Effector memory CD4-positive, alpha-beta T cell (primary cell): ENCODE measurements around the gene HMCN2.
A peak's percentile ranks its signal among the peaks of the same experiment; 100 is the strongest.

Experiments
- DNase-seq, 3 donors: peaks; one replicate each; pipeline ENCODE4 v3.0.0-alpha.2; 2020
- H3K27ac ChIP-seq: 2 replicates; pipeline ENCODE4 v1.7.0; 2013; ENCODE audit warnings: mild to moderate bottlenecking, low read length, moderate library complexity; ENCODE audit not compliant: insufficient read depth, poor library complexity, severe bottlenecking
- H3K27me3 ChIP-seq: replicated peaks from 2 replicates; pipeline ENCODE4 v1.7.0; 2013; ENCODE audit warnings: mild to moderate bottlenecking, low read length; ENCODE audit not compliant: insufficient read depth, control insufficient read depth, poor library complexity, severe bottlenecking
- H3K36me3 ChIP-seq: 2 replicates; pipeline ENCODE4 v1.7.0; 2013; ENCODE audit warnings: mild to moderate bottlenecking, low read length, moderate library complexity; ENCODE audit not compliant: control insufficient read depth, insufficient read depth
- H3K4me1 ChIP-seq: 2 replicates; pipeline ENCODE4 v1.7.0; 2013; ENCODE audit warnings: low read length, mild to moderate bottlenecking; ENCODE audit not compliant: control insufficient read depth, insufficient read depth, poor library complexity, severe bottlenecking
- H3K4me3 ChIP-seq: 2 replicates; pipeline ENCODE4 v1.7.0; 2013; ENCODE audit warnings: low read length, low read depth, mild to moderate bottlenecking; ENCODE audit not compliant: insufficient read depth, poor library complexity, severe bottlenecking
- H3K9me3 ChIP-seq: 2 replicates; pipeline ENCODE4 v1.7.0; 2013; ENCODE audit warnings: mild to moderate bottlenecking, low read length, moderate library complexity; ENCODE audit not compliant: control insufficient read depth

Gene HMCN2

GRCh38 chr9:130239363-130239695 lies 26.2 kb upstream of the HMCN2 start:
- Histone ChIP-seq H3K27ac (no peak overlapping the region), H3K36me3 (no peaks in the 10 kb centered on the region), H3K4me1 (peaks cover 31% of the 10 kb centered on the region), H3K4me3 (no peak overlapping the region), H3K27me3 (no peaks in the 10 kb centered on the region), H3K9me3 (no peaks in the 10 kb centered on the region)
- DNase-seq: no peak

DNA sequence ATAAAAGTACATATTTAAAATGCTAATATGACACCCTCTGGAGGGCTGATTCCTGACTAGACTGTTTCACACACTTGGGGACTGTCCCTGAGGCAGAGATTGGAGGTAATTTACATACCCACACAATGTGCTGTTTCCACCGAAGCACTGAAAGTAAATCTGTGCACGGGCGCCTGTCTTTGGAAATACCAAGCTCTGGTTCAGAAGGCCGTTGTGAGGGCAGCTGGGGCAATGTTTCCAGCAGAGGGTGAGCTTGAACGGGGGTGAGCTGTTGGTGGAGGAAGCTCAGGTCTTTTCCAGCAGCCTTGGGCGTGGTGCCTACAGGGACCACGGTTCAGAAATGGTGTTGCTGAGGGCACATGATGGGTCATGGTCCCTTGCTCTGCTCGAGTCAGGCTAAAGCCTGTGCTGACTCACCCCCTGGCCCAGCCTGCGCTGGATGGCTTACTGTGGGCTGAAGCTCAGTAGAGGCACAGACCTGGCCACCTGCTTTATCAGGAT lies 25.8 kb upstream of the HMCN2 start:
- Histone ChIP-seq H3K4me3 (no peak overlapping the region), H3K36me3 (no peaks in the 10 kb centered on the region), H3K27me3 (no peaks in the 10 kb centered on the region), H3K4me1 (peaks cover 31% of the 10 kb centered on the region), H3K27ac (peak overlapping the region; percentile 2), H3K9me3 (no peaks in the 10 kb centered on the region)
- DNase-seq: no peak

DNA sequence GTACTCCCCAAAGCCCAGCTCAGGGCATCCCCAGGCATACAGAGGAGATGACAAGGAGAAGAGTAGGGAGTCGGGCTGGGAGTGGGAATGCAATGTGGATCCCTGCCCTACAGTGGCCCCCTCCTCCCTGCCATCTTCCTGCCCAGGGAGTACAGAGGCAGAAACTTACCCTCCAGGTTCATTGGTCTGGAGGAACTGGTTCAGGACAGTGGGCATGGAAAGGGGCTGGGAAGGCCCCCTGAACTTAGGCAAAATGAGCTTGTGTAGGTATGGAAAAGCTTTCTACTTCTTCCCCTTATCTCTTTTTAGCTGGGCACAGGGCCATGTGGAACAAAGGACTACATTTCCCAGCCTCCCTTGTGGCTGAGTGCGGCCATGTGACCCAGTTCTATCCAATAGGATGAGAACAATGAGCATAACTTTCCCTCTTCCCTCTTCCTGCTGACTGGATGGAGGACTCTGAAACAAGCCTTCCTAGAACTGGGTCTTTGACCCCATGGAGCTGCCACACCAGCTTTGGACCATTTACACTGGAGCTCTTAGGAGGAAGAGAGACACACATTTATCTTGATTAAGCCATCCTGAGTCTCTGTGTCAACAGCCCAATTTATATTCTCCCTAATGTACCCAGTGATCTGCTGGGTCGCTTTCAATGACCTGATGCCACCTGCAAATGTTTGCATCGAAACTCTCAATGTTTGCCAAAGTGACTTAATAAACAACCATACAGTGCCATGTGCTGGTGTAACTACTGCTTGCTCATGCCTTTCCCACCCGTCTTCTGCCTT lies 25.0 kb upstream of the HMCN2 start:
- DNase-seq: peak in 1 of 3 donors; percentile 21
- H3K9me3 ChIP-seq: no peaks in the 10 kb centered on the region
- H3K27me3 ChIP-seq: no peaks in the 10 kb centered on the region
- peaks cover 31% of the 10 kb centered on the region for H3K4me1 ChIP-seq
- no peak overlapping the region for H3K27ac ChIP-seq
- H3K36me3 ChIP-seq: no peaks in the 10 kb centered on the region
- no peak overlapping the region for H3K4me3 ChIP-seq

- Histone ChIP-seq H3K36me3 (no peaks in the 10 kb centered on the region), H3K4me3 (no peak overlapping the region), H3K27ac (no peak overlapping the region), H3K4me1 (peaks cover 25% of the 10 kb centered on the region), H3K9me3 (no peaks in the 10 kb centered on the region), H3K27me3 (no peaks in the 10 kb centered on the region)
- DNase-seq: no peak
These were observed 24.4 kb upstream of the HMCN2 start for GRCh38 chr9:130241198-130241535.

DNA sequence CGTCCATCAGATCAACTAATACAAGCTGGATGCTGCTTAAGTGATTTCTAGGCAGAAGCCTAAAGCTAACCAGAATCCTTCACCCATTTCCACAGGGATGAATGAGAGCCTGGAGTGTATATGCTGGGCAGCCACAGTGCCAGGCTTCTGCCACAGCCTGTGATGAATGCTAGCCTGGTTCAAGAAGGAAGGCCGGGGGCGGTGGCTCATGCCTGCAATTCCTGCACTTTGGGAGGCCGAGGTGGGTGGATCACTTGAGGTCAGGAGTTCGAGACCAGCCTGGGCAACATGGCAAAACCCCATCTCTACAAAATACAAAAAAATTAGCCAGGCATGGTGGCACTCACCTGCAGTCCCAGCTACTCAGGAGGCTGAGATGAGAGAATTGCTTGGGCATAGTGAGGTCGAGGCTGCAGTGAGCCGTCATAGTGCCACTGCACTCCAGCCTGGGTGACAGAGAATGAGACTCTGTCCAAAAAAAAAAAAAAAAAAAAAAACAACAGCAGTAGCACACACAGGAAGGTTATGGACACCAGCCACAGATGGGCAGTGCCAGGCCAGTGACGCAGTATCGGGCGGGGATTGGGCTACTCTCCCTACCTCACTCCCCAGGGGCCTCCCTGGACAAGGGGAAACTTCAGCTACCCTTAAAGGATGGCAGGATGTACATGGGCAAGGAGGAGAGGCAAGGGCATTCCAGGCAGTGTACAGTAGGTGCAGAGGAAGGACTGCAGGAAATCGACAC lies 23.1 kb upstream of the HMCN2 start:
- H3K4me3 ChIP-seq: peak overlapping the region; percentile 51

GRCh38 chr9:130243015-130243881 lies 22.3 kb upstream of the HMCN2 start:
- H3K4me3 ChIP-seq: peak overlapping the region; percentile 51
- peaks cover 23% of the 10 kb centered on the region for H3K4me1 ChIP-seq
- H3K36me3 ChIP-seq: no peaks in the 10 kb centered on the region
- DNase-seq: peak; percentile 66 to 75 (median 66)
- H3K27ac ChIP-seq: no peak overlapping the region
- H3K27me3 ChIP-seq: no peaks in the 10 kb centered on the region
- no peaks in the 10 kb centered on the region for H3K9me3 ChIP-seq

More for the DNA sequence above, 23.1 kb upstream of the HMCN2 start:
- H3K27ac ChIP-seq: no peak overlapping the region
- no peaks in the 10 kb centered on the region for H3K36me3 ChIP-seq
- DNase-seq: no peak
- no peaks in the 10 kb centered on the region for H3K27me3 ChIP-seq
- no peaks in the 10 kb centered on the region for H3K9me3 ChIP-seq
- peaks cover 23% of the 10 kb centered on the region for H3K4me1 ChIP-seq

GRCh38 chr9:130243882-130244170 lies 21.7 kb upstream of the HMCN2 start:
- no peaks in the 10 kb centered on the region for H3K27me3 ChIP-seq
- H3K27ac ChIP-seq: no peak overlapping the region
- H3K36me3 ChIP-seq: no peaks in the 10 kb centered on the region
- H3K9me3 ChIP-seq: no peaks in the 10 kb centered on the region
- H3K4me1 ChIP-seq: peaks cover 23% of the 10 kb centered on the region
- no peak overlapping the region for H3K4me3 ChIP-seq
- no peak for DNase-seq

- peaks cover 23% of the 10 kb centered on the region for H3K4me1 ChIP-seq
- no peaks in the 10 kb centered on the region for H3K9me3 ChIP-seq
- no peaks in the 10 kb centered on the region for H3K36me3 ChIP-seq
These were observed 20.9 kb upstream of the HMCN2 start for GRCh38 chr9:130244548-130245165.

DNA sequence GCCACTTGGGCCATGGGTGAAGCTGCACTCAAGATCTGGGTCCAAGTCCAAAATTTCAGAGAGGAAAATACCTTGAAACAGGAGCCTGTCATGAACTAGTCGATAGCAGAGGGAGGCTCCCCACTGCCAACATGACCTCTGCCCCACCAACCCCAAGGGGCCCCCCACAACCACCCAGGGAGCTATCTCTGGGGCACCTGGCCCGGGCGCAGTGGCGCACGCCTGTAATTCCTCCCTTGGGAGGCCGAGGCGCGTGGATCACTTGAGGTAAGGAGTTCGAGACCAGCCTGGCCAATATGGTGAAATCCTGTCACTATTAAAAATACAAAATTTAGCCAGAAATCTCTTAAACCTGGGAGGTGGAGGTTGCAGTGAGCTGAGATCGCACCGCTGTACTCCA lies 20.1 kb upstream of the HMCN2 start:
- DNase-seq: no peak
- peaks cover 17% of the 10 kb centered on the region for H3K4me1 ChIP-seq
- H3K4me3 ChIP-seq: no peak overlapping the region
- H3K36me3 ChIP-seq: no peaks in the 10 kb centered on the region
- no peaks in the 10 kb centered on the region for H3K27me3 ChIP-seq
- H3K27ac ChIP-seq: no peak overlapping the region
- H3K9me3 ChIP-seq: no peaks in the 10 kb centered on the region

More at GRCh38 chr9:130244548-130245165, 20.9 kb upstream of the HMCN2 start:
- no peak for DNase-seq
- Histone ChIP-seq H3K4me3 (no peak overlapping the region), H3K27ac (no peak overlapping the region), H3K27me3 (no peaks in the 10 kb centered on the region)
